Measurements from ENCODE around the gene SMIM7. TPM values are rescaled to one million over a fixed set of nuclear protein-coding genes. Genes with fewer than 3 reads are reported as not detected.

The SMIM7 gene
- total and polyA plus RNA-seq, 2 of the 13 experiments (the other 11 are each of a cell fraction or from before 2014, with no cell fraction given) = 55.7 to 74.9 TPM

GRCh38 chr19:16659832-16660708 is at the start of gene SMIM7 (continued):
- no peak for TF ChIP-seq ZFP62 (CRISPR knock-in tag; IDR thresholded peaks at IDR 0.05)
- peak; percentile 47; the same call in 1 of the 2 replicates for TF ChIP-seq ZBTB43 (CRISPR knock-in tag; conservative IDR thresholded peaks at IDR 0.05)
- TF ChIP-seq, protein P1, sequence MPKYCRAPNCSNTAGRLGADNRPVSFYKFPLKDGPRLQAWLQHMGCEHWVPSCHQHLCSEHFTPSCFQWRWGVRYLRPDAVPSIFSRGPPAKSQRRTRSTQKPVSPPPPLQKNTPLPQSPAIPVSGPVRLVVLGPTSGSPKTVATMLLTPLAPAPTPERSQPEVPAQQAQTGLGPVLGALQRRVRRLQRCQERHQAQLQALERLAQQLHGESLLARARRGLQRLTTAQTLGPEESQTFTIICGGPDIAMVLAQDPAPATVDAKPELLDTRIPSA (CRISPR knock-in tag; IDR thresholded peaks at IDR 0.05; ENCODE audit: borderline replicate concordance) = no peak
- no peak for TF ChIP-seq BCLAF1 (IDR thresholded peaks at IDR 0.05)
- TF ChIP-seq, protein P2, sequence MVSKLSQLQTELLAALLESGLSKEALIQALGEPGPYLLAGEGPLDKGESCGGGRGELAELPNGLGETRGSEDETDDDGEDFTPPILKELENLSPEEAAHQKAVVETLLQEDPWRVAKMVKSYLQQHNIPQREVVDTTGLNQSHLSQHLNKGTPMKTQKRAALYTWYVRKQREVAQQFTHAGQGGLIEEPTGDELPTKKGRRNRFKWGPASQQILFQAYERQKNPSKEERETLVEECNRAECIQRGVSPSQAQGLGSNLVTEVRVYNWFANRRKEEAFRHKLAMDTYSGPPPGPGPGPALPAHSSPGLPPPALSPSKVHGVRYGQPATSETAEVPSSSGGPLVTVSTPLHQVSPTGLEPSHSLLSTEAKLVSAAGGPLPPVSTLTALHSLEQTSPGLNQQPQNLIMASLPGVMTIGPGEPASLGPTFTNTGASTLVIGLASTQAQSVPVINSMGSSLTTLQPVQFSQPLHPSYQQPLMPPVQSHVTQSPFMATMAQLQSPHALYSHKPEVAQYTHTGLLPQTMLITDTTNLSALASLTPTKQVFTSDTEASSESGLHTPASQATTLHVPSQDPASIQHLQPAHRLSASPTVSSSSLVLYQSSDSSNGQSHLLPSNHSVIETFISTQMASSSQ (IDR thresholded peaks at IDR 0.05; ENCODE audit: low read depth) = no peak
- TF ChIP-seq, protein P2 (CRISPR knock-in tag; IDR thresholded peaks at IDR 0.05; ENCODE audit: borderline replicate concordance) = peak; percentile 37; the same call in 1 of the 2 replicates
- peak; percentile 73 for TF ChIP-seq TFE3 (CRISPR knock-in tag; IDR thresholded peaks at IDR 0.05)
- no peak; the same call in 1 of the 2 replicates for TF ChIP-seq SRY (CRISPR knock-in tag; IDR thresholded peaks at IDR 0.05)
- no peak for TF ChIP-seq ZNF138 (CRISPR knock-in tag; IDR thresholded peaks at IDR 0.05; ENCODE audit: low read depth)
- no peak for TF ChIP-seq CENPBD1 (CRISPR knock-in tag; IDR thresholded peaks at IDR 0.05; ENCODE audit: borderline replicate concordance, low read depth)
- no peak for TF ChIP-seq NR3C1 (CRISPR knock-in tag; IDR thresholded peaks at IDR 0.05)
- peak; percentile 97 for TF ChIP-seq SP5 (CRISPR knock-in tag; IDR thresholded peaks at IDR 0.05; ENCODE audit: borderline replicate concordance, low read depth)
- no peak for TF ChIP-seq ZSCAN12 (CRISPR knock-in tag; IDR thresholded peaks at IDR 0.05)
- TF ChIP-seq PBX2 (CRISPR knock-in tag; IDR thresholded peaks at IDR 0.05) = no peak
- peak; percentile 88 for TF ChIP-seq SAP130 (CRISPR knock-in tag; IDR thresholded peaks at IDR 0.05; ENCODE audit: low read depth)
- no peak for TF ChIP-seq CC2D1A (CRISPR knock-in tag; IDR thresholded peaks at IDR 0.05)
